Endometrium (tissue), 2 donors: Measurements from ENCODE around the gene HOXC10.

Experiments
- FAIRE-seq: peaks from 2 replicates; lab custom pipeline; 2012; peaks lifted over from hg19 to GRCh38; lab: Jason Lieb, UNC
- donor health status: control.
- donor health status: control.

HOXC10 gene

GRCh38 chr12:53984901-53985691 is at the start of gene HOXC10:
Gene HOXC10, plus strand, starts transcription at chr12:53985146. Its CDS starts 114 bp downstream, at chr12:53985260.
- FAIRE-seq, result no peak

GRCh38 chr12:53935383-53936341 is 49.3 kb upstream of the HOXC10 start:
- FAIRE-seq, result no peak

- FAIRE-seq, result no peak
Observed at GRCh38 chr12:53937099-53937498, 47.8 kb upstream of the HOXC10 start.

- no peak for FAIRE-seq
Observed at GRCh38 chr12:53937596-53938325, 47.2 kb upstream of the HOXC10 start.

GRCh38 chr12:53938326-53939140 is 46.4 kb upstream of the HOXC10 start, which contains the start of gene HOXC13:
Gene HOXC13, plus strand, starts transcription at chr12:53938831. Its CDS starts 76 bp downstream, at chr12:53938907.
- FAIRE-seq, result no peak

- FAIRE-seq, result no peak
Observed at GRCh38 chr12:53939141-53940108, 45.5 kb upstream of the HOXC10 start.

- FAIRE-seq, result no peak
Observed at GRCh38 chr12:53940443-53941014, 44.4 kb upstream of the HOXC10 start.

GRCh38 chr12:53941187-53941586 is 43.8 kb upstream of the HOXC10 start:
- no peak for FAIRE-seq

GRCh38 chr12:53941750-53942149 is 43.2 kb upstream of the HOXC10 start:
- FAIRE-seq, result no peak

- FAIRE-seq, result no peak
Observed at GRCh38 chr12:53942467-53942997, 42.4 kb upstream of the HOXC10 start.

GRCh38 chr12:53944209-53944608 is 40.7 kb upstream of the HOXC10 start:
- no peak for FAIRE-seq

GRCh38 chr12:53944907-53945847 is 39.8 kb upstream of the HOXC10 start:
- FAIRE-seq, result no peak

GRCh38 chr12:53947743-53948142 is 37.2 kb upstream of the HOXC10 start:
- no peak for FAIRE-seq

GRCh38 chr12:53948650-53949593 is 36.0 kb upstream of the HOXC10 start:
- no peak for FAIRE-seq

GRCh38 chr12:53949631-53950436 is 35.1 kb upstream of the HOXC10 start:
- no peak for FAIRE-seq

- no peak for FAIRE-seq
Observed at GRCh38 chr12:53950437-53950773, 34.5 kb upstream of the HOXC10 start.
